CD4-positive, alpha-beta T cell treated with Interleukin-15 for 1 hour (primary cell): ENCODE data around the gene PLPP4.

Experiments used
- DNase-seq: peaks from one replicate; pipeline ENCODE4 v3.0.0-alpha.2; 2020

PLPP4 gene

DNA sequence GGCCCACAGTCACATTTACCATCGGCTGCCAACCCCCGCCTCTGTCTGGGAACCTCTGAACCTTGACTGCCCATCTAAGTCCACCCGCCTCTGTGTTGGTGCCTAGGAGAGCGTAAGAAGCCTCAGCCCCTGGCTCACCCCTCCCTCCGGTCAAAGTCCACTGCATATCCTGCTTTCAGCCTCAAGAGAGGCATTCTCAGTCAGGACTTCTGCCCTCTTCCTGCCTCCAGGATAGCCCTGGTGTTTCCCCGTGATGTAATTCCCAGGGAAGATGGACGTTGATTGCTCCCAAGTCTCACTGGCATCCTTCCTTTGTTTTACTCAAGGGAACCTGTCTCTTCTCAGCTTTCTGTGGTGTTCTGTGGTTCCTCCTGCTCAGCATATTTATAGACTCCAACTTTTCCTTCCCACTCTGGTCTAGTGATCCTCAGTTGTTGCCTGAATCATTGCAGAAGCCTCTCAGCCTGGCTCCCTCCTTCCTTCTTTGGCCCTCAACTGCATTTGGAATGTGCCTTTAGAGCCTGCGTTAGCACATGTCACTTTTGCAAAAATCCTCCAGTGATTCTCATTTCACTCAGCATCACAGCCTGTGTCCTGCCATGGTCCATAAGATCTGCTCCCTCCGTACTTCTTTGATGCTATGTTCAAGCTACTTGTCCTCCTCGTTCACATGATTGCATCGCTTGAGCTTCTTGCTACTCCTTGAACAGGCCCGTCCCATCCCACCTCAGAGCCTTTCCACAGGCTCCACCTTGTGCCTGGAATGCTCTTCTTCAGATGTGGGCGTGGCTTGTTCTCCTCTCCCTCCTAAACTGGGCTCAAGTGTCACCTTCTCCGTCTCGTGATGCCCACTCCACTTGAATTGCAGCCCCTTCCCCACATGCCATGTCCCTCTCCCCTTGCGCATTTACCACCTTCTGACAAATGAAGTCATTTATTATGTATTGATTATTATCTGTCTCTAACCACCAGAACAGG is 124.2 kb downstream of the PLPP4 start:
- DNase-seq, result no peak

DNA sequence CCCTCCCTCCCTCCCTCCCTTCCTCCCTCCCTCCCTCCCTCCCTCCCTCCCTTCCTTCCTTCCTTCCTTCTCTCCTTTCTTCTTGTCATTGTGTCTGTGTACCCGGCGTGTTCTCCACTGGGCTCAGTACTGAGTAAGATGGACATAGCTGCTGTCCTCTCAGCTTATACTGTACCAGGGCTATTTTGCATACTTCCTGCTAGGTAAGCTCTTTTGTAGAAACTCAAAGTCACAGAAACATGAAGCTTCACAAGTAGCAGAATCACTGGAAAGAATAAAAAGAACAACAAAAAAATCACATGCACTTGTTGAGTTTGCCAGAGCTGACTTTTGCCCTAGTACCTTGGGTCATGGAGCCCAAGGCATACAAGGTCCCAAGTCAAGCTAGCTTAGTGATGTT is 125.7 kb downstream of the PLPP4 start:
- DNase-seq, result no peak

DNA sequence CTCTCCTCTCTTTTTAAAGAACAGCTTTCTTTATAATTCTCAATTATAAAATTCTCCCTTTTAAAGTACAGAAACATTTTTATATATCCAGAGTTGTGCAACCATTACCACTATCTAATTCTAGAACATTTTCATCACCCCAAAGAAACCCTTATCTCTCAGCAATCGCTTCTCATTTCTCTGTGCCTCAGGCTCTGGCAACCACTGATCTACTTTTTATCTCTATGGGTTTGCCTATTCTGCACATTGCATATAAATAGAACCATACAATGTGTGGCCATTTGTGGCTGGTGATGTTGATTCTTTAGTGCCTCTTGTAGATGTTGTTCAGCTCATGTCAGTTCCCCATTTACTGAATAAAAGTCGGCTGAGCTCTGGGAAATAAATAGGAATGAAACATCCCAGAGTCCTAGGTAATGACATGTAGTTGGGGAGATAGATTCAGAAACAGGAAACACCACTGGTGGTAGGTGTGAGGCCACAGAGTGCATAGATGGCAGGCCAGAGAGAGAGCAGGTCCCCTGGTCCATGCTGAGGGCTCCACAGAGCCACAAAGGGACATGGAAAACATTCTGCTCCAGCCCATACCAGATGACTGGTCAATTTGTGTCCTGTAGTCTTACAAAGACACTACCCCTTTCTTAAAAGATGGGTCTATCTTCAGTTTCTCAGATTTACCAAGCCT is 126.5 kb downstream of the PLPP4 start:
- no peak for DNase-seq

DNA sequence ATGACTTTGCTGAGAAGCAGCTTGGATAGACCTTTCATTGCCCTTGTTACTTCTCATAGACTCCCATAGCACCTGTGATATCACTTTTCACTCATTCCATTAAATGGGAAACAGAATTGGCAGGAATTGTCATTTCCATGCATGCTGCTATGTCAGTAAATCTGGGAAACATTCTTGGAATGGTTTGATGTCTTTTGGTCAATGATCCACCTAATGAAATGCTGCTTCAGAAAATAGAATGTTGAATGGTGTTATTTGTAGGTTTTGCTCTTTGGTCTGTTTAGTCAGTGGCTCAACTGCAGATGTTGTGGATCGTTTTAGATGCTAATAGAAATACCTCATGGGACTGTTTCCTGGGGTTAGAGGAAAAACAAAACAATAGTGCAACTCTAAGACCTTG is 127.8 kb downstream of the PLPP4 start:
- no peak for DNase-seq

DNA sequence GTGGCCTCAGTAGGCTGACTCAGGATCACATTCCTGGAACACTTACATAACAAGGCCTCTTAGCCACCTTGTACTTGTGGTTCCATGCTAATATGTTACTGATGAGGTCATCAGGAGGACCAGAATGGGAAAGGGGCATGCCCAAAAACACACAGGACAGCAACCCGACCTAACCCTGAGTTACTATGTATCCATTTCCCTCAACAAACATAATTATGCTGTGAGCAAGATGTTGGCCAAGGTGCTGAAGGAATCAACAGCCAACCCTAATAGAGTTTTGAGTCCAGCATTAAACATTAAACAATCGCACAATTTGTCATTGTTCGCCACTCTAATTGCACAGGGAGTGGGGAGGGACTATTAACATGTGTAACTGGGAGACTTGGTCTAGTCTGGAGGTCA is 129.4 kb downstream of the PLPP4 start:
- DNase-seq, result no peak

DNA sequence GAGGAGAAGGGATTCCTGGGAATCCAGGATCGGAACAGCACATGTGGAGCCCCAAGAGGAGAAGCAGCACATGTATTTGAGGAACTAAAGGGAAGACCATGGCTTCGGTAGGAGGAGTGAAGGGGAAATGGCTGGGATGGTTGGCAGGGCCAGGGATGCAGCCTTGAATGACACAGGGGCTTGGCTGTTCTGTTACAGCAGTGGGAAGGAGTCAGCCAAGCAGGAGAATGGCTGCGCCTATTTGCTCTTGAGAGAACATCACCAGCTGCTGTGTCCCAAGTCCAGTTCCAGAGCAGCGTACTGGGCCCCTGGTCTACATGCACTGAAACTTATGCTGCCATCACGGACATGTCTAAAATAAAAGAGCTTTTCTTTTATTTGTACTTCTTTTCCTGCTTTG is 130.0 kb downstream of the PLPP4 start:
- DNase-seq, result no peak

- DNase-seq, result no peak
Measured at GRCh38 chr10:120588311-120588710, 131.3 kb downstream of the PLPP4 start.

DNA sequence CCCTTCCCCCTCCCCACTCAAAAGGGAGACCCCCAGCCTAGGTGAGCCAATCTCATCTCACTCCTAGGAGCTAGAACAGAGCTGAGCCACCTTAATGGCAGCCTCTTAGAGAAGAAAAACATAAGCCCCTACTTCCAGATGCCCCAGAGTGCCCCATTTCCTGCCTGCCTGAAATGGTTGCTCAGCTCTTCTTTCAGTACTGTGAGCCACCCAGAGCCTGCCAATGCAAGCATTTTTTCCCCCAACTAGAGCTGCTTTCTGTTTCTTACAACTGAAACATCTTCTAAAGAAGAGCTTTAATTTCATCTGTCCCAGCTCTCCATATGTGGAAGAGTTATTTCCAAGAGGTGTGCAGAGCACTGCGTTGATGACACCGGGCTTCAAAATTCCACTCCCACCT is 136.7 kb downstream of the PLPP4 start:
- no peak for DNase-seq

DNA sequence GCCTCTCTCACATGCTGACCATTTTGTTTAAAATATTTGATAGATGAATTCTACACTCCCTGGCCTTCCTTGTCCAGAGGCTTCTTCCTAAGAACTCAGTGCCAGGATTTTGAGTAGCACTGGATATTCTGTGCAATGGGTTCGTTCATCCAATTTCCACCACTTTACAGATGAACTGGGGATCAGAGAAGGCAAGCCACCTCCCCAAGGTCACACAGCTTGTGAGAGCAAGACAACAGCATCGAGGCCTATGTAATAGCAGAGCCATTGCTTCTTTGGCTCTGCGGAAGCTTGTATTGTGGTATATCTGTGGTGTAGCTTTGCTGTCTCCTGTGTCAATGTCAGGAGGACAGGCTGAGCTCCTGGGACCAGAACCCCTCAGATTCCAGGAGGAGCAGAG is 140.9 kb downstream of the PLPP4 start:
- no peak for DNase-seq

DNA sequence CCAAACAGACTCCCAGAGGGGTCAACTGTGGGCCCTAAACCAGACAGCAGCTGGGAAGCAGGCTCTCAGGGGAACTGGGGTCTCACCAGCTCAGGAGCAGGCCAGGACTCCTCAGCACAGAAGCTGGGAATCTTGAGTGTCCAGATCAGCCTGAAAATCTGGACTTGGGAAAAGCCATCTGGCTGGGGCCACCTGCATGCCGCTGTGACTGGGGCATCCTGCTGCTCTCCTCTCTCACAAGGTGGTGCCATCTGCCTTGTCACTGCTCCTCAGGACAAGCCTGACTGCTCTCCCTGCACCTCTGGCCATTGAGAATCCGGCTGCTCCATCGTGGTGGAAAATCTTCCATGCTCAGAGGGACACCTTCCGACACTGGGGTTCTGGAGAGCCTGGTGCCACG is 141.4 kb downstream of the PLPP4 start:
- no peak for DNase-seq

DNA sequence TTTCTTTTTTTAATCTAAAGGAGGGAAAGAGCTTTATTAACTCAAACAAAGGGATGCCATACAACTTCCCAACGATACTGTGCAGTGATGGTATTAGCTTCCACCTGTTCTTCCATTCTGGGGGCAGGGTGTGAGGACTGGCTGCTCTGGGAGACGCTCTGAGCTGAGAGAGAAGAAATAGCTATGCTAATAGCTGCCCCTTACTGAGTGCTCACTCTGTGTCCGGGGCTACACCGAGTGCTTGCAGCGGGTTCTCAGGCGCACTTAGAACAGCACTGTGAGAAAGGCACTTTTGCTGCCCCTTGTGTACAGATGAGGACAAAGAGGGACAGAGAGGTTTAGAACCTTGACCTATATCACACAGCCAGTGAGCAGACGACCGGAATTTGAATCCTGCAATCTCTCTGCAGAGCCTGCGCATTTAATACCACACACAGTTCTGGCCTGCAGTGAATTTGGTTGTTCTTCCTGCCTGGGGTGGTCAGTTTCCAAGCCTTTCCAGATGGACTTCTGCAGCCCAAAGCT is 142.2 kb downstream of the PLPP4 start:
- DNase-seq, result no peak

- DNase-seq, result no peak
Measured at GRCh38 chr10:120600871-120601649, 144.0 kb downstream of the PLPP4 start.

DNA sequence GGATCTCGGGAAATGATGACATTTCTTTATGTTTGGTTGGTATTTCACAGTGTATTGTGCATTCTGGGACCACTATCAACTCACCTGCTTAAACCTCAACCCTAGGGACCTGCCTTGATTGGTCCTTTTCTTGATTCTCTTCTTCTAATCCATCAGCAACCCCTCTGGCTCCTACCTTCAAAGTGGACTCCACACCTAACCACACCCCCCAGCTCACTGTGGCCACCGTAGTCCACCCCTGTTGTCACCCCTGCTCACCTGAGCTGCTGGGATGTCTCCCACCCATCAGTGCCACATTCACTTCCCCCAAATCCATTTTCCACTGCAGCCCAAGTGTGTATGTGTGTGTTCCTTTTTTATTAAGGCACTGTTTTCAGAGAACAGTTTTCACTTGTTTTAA is 145.0 kb downstream of the PLPP4 start:
- DNase-seq, result no peak

DNA sequence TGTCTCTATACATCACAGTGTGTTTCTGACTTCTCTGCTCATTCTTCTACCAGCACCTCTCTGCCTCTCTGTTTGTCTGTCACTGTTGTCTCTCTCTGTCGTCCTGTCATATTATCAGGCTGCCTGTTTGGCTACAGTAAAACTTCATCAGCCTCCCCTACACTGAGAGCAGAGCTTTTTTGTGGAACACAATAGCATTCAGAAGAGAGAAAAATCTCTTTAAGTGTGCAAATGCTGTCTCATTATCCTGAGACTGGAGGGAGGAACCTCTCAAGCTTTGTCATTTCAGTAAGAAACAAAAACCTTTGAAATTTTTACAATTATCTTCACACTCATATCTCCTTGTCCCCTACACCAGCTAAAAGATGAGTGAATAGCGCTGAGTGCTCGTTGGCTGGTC is 148.4 kb downstream of the PLPP4 start:
- DNase-seq, result no peak

DNA sequence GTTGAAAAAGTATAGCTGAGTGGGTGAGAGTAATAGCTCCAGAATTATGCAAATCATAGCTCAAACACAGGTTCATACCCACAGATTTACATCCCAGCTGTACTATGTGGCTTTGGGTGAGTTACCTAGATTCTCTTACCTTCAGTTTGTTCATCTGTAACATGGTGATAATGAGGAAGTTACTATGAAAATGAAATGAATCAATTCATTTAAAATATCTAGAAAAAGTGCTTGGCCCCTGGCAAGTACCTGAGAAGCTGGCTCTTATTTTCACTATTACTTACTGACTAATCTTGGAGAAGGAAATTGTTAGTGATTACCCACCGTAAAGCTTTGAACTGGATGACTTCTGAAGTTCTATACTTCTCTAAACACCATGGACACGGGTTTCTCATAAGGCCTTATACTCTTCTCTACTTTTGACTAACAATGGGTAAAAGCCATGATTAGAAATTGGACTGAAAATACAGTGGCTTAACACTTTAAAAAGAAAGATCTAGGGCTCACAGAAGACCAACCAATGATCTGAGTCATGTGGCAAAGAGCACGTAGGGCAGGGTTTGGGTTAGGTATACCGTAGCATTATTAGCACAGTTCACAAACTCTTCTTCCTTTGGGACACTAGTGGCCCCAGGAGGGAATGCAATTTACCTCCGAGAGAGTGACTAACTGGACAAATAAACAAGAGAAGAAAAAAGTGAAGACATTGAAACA is 149.2 kb downstream of the PLPP4 start:
- no peak for DNase-seq

DNA sequence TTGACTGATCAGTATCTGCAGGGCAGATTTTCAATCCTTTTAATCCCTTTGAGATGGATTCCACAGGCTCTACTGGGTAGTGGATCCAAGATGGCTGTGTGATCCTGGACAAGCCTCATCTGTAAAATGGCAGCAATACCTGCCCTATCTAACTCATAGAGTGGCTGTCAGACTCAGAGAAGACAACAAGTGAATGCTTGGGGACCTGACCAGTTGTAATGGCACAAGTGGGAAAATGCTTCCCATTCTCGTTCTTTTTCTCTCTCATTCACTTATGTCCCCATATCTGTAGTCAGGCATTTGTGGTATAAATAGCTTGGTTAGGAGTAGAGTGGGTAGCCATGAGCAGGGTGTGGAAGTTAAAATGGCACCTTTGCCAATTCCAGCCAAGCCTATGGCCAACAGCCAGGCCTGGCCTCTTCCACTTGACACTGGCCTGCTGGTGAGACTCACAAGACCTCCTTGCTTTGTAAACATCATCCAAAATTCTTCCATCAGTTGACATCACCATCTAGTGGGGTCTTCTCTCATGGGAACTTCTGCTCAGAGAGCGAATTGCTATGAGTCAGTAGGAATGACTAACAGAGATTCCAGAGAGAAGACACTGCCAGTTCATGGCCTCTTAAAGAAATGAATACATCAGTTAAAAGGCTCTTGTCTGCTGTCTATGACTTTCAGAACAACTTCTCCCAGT is 150.1 kb downstream of the PLPP4 start:
- no peak for DNase-seq

DNA sequence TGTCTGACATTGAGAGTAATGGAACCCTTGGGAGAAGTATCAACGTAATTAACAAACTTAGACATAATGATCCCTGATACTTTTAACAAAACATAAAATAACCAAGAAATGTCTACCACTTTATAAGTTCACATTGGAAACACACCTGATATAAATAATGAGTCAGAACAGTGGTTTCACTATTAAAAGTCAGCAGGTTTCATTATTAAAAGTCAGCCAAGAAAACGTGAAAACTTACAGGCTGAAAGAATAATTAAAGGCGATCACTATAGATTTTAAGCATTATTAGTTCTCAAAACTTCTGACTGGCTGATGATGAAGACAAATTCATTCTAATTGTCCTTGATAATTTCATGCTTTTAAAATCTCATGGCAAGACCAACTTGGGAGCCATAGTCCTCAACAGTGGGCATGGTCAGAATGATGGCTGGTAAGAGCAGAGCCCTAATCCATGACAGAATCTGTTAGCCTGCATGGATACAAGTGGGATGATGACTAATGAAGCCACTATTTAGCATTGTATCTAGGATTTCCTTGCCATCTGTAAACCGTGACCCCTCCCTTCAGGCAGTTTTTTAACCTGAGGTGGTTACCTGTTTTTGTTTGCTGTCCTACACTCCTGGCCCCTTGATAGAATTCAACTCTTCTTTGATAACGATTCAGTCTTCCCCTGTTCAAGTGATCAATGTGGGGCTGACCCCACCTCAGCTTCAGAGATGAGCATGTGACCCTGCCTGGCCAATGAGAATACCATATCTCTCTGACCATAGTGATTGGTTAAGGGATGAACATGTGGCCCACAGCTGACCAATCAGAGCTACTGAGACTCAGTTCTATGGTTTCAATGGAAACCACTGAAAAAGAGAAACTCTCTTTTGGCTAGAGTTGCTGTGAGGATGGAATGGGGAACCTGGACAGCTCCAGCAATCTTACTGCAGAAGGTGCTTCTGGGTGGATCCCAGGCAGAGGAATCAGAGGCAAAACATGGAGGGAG is 151.0 kb downstream of the PLPP4 start:
- no peak for DNase-seq

DNA sequence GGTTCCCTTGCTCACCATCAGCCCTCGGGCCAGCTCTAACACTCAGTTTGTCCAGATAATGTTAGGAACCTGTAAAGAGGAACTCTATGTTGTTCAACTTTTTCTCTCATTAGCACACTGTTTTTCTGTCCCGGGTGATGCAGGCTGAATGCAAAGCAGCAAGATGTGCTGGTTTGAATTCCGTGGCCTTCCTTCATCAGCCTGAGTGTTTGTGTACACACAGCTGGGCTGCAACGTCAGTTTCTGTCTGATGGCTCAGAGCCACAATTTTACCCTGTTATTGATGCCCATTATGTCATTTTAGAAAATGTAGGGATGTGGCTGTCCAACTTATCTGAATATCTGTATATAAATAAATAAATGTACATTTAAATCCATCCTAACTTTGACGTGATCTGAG is 152.0 kb downstream of the PLPP4 start:
- no peak for DNase-seq

DNA sequence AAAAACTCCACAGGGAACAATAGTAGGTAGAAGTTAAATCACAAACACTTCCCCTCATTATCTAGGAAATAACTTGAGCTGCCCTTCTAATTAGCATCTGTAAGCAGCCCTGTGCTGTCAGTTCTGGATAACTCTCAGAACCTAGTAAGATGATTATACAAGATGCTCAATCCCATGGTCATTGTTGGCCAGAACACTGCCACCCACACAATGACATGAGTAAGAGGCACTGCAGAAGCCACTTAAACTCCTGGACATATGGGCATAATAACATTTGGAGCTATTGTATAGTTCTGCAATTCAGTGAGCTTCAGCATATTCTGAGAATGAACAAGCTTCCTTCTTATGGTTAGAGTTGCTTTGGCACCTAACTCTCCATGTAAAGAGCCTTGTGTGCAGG is 153.8 kb downstream of the PLPP4 start:
- no peak for DNase-seq

- no peak for DNase-seq
Measured at GRCh38 chr10:120612756-120613155, 155.7 kb downstream of the PLPP4 start.

- DNase-seq, result no peak
Measured at GRCh38 chr10:120613180-120613579, 156.2 kb downstream of the PLPP4 start.
